Chondrocyte (in vitro differentiated cells): ENCODE results near the gene PARM1. TPM values are rescaled to one million over a fixed set of nuclear protein-coding genes. Genes with fewer than 3 reads are reported as not detected.

ENCODE experiments used
- DNase-seq: peaks from one replicate; pipeline ENCODE4 v3.0.0; 2021; ENCODE audit warnings: mixed read lengths, low spot score
- H3K27ac Mint-ChIP-seq: one replicate; pipeline ENCODE4 v1.8.0; 2021; ENCODE audit warnings: mild to moderate bottlenecking, moderate library complexity, mixed read lengths; ENCODE audit not compliant: unreplicated experiment
- H3K27me3 Mint-ChIP-seq: 2 replicates; pipeline ENCODE4 v1.8.0; 2021; ENCODE audit warnings: low read depth, mixed read lengths
- H3K36me3 Mint-ChIP-seq: 2 replicates; pipeline ENCODE4 v1.8.0; 2021; ENCODE audit warnings: low read depth, mixed read lengths
- H3K4me1 Mint-ChIP-seq: 2 replicates; pipeline ENCODE4 v1.8.0; 2021; ENCODE audit warnings: low read depth, mild to moderate bottlenecking, mixed read lengths
- H3K4me3 Mint-ChIP-seq: one replicate; pipeline ENCODE4 v1.8.0; 2021; ENCODE audit warnings: mild to moderate bottlenecking, moderate library complexity, mixed read lengths; ENCODE audit not compliant: unreplicated experiment
- H3K9me3 Mint-ChIP-seq: 2 replicates; pipeline ENCODE4 v1.8.0; 2021; ENCODE audit warnings: low read depth, mixed read lengths
- CTCF ChIP-seq: fragments of 200-600 bp; sonication (generic); IDR thresholded peaks from 2 replicates; pipeline ENCODE4 v1.5.0; 2021; ENCODE audit warnings: antibody characterized with exemption, mild to moderate bottlenecking, moderate library complexity
- total RNA-seq: library from RNA; stranded (reverse); gene quantifications from 3 replicates; pipeline ENCODE4 v1.2.1, GENCODE V29; 2021

The PARM1 gene
- total RNA-seq, 1 donor from 2014 or later, result 0.90 TPM

GRCh38 chr4:74967324-74967723, 34.4 kb downstream of the PARM1 start:
- Mint-ChIP-seq H3K27ac (no peak overlapping the region), H3K27me3 (peaks cover 3% of the 10 kb centered on the region)
- TF ChIP-seq CTCF, result no peak

GRCh38 chr4:74968456-74969164, 35.7 kb downstream of the PARM1 start:
- Mint-ChIP-seq H3K4me1 (peaks cover 4% of the 10 kb centered on the region), H3K9me3 (no peaks in the 10 kb centered on the region), H3K27ac (no peak overlapping the region), H3K4me3 (no peak overlapping the region), H3K36me3 (no peaks in the 10 kb centered on the region), H3K27me3 (peaks cover 3% of the 10 kb centered on the region)
- DNase-seq, result no peak
- no peak for TF ChIP-seq CTCF

More at GRCh38 chr4:74967324-74967723, 34.4 kb downstream of the PARM1 start:
- H3K36me3 Mint-ChIP-seq, result no peaks in the 10 kb centered on the region
- H3K4me1 Mint-ChIP-seq, result peaks cover 4% of the 10 kb centered on the region
- DNase-seq, result no peak
- H3K4me3 Mint-ChIP-seq, result no peak overlapping the region
- peaks cover 2% of the 10 kb centered on the region for H3K9me3 Mint-ChIP-seq

- Mint-ChIP-seq H3K27me3 (peaks cover 3% of the 10 kb centered on the region), H3K9me3 (no peaks in the 10 kb centered on the region), H3K4me3 (no peak overlapping the region), H3K4me1 (peaks cover 4% of the 10 kb centered on the region), H3K36me3 (no peaks in the 10 kb centered on the region), H3K27ac (no peak overlapping the region)
- DNase-seq, result no peak
- TF ChIP-seq CTCF, result peak; percentile 36
Observed at GRCh38 chr4:74969507-74970474, 36.9 kb downstream of the PARM1 start.

GRCh38 chr4:74970577-74970976, 37.7 kb downstream of the PARM1 start:
- Mint-ChIP-seq H3K27ac (no peak overlapping the region), H3K4me1 (peaks cover 4% of the 10 kb centered on the region), H3K4me3 (no peak overlapping the region), H3K36me3 (peaks cover 1% of the 10 kb centered on the region), H3K27me3 (peaks cover 2% of the 10 kb centered on the region), H3K9me3 (peaks cover 4% of the 10 kb centered on the region)
- DNase-seq, result no peak
- no peak for TF ChIP-seq CTCF

- Mint-ChIP-seq H3K27ac (no peak overlapping the region), H3K9me3 (peaks cover 4% of the 10 kb centered on the region), H3K4me3 (no peak overlapping the region), H3K4me1 (peaks cover 4% of the 10 kb centered on the region), H3K36me3 (peaks cover 1% of the 10 kb centered on the region), H3K27me3 (peaks cover 2% of the 10 kb centered on the region)
- DNase-seq, result no peak
- TF ChIP-seq CTCF, result no peak
Observed at GRCh38 chr4:74971862-74972261, 38.9 kb downstream of the PARM1 start.
